Measurements from ENCODE around the gene RAB31. TPM values are rescaled to one million over a fixed set of nuclear protein-coding genes. Genes with fewer than 3 reads are reported as not detected.
A peak's percentile ranks its signal among the peaks of the same experiment; 100 is the strongest.

Gene RAB31
- total and polyA plus RNA-seq, 11 donors, result 3.2 to 67.7 (median 12.8) TPM

DNA sequence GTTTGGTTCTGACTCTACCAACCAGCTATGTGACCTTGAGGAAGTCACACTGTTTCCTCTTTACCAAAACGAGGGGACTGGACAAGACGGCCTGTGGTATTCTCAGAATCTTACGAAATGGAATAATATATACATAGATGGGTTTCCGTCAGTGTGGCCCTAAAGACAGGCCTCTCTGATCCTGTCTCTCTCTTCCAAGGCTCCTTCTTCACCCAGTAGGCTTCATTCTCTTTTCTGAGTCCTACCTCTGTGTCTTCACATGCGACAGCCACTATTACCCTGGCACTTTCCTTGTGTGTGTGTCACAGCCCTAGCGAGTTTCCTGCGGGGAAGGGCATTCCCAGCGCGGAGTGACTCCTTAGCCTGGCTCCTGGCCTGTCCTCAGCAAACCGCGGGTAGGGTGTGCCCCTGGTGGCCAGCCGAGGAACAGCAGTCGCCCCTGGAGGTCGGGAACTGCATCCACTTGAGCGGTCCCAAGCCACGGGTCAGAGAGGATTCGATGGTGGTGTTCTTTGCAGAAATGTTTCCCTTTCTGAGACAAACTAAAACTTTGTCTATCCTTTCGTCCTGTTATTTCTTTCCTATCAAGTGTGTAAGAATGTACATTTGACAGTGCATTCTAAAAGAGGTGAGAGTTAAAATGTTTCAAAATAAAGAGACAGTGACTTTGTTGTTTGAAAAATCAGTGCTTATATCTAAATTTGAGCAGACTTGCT is 63.3 kb downstream of the RAB31 start:
- DNase-seq, result peak; percentile 84 to 92 (median 87)
- Histone ChIP-seq H3K27me3 (no peaks in the 10 kb centered on the region), H3K9me3 (no peaks in the 10 kb centered on the region), H3K4me3 (peak overlapping the region in 2 of 12 donors; percentile 8 to 12), H3K27ac (peak overlapping the region in 7 of 12 donors; percentile 1 to 86 (median 14)), H3K36me3 (no peaks in the 10 kb centered on the region), H3K4me1 (peaks cover 0 to 75% (median 9%) of the 10 kb centered on the region in 12 donors)
- WGBS, 4 donors, result 18 to 20% (median 19%) methylated on average over 18 of the region's 18 CpGs
- peak; percentile 87 to 98 (median 94) for ATAC-seq
- intact Hi-C loops (cut with DNase I), result loop anchor here (1.0 to 10.0 kb wide), 9 partner anchors 59 to 437 kb away; partner anchors contain the start of gene TWSG1 (in 1 of the 10)
- TF ChIP-seq, protein P1, sequence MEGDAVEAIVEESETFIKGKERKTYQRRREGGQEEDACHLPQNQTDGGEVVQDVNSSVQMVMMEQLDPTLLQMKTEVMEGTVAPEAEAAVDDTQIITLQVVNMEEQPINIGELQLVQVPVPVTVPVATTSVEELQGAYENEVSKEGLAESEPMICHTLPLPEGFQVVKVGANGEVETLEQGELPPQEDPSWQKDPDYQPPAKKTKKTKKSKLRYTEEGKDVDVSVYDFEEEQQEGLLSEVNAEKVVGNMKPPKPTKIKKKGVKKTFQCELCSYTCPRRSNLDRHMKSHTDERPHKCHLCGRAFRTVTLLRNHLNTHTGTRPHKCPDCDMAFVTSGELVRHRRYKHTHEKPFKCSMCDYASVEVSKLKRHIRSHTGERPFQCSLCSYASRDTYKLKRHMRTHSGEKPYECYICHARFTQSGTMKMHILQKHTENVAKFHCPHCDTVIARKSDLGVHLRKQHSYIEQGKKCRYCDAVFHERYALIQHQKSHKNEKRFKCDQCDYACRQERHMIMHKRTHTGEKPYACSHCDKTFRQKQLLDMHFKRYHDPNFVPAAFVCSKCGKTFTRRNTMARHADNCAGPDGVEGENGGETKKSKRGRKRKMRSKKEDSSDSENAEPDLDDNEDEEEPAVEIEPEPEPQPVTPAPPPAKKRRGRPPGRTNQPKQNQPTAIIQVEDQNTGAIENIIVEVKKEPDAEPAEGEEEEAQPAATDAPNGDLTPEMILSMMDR (IDR thresholded peaks at IDR 0.05), result peak; percentile 95 to 99 (median 98)
- no peak for TF ChIP-seq POLR2A (IDR thresholded peaks at IDR 0.05)

DNA sequence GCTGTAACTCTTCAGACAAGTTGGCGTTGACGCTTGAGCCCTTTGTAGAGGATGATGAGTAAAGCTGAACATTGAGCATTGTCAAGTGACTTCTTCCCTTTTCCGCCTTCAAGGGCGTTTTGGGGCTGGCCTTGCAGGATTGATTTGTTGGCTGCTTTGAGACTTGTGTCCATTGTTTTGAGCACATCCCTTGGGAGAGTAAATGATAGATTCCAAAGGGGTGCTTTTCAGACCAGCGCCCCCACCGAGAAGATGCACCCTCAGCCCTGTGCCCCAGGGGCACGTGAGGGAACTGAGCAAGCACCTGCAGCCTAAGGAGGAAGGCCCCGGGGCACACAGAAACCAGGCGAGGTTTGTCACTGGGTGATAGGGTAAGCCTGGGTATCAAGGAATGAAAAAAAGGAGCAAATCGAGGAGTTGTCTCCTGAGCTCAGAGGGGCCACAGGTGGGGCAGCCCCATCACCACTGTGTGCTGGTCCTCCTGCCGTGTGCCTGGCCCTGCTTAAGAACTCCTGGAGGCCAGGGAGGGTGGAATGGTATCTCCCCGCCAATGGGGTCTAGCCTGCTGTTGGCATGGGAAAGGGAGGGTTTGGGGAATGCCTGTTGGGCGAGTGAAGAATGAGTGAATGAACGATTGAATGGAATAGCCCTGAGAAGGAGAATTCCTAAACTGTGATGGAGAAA is 64.0 kb downstream of the RAB31 start:
- H3K27me3 ChIP-seq, result no peaks in the 10 kb centered on the region
- no peak overlapping the region for H3K4me3 ChIP-seq
- peaks cover 0 to 72% (median 9%) of the 10 kb centered on the region in 12 donors for H3K4me1 ChIP-seq
- no peaks in the 10 kb centered on the region for H3K36me3 ChIP-seq
- intact Hi-C loops (cut with DNase I), result loop anchor here (1.0 to 10.0 kb wide), 9 partner anchors 60 to 437 kb away; partner anchors contain the start of gene TWSG1 (in 1 of the 10)
- peak overlapping the region in 5 of 12 donors; percentile 1 to 86 (median 14) for H3K27ac ChIP-seq
- TF ChIP-seq, protein P1 (IDR thresholded peaks at IDR 0.05), result no peak
- ATAC-seq (peak in 2 of 4 donors; percentile 33 to 41), DNase-seq (no peak)
- H3K9me3 ChIP-seq, result no peaks in the 10 kb centered on the region
- WGBS, 4 donors, result 79 to 86% (median 84%) methylated on average over 14 of the region's 14 CpGs

DNA sequence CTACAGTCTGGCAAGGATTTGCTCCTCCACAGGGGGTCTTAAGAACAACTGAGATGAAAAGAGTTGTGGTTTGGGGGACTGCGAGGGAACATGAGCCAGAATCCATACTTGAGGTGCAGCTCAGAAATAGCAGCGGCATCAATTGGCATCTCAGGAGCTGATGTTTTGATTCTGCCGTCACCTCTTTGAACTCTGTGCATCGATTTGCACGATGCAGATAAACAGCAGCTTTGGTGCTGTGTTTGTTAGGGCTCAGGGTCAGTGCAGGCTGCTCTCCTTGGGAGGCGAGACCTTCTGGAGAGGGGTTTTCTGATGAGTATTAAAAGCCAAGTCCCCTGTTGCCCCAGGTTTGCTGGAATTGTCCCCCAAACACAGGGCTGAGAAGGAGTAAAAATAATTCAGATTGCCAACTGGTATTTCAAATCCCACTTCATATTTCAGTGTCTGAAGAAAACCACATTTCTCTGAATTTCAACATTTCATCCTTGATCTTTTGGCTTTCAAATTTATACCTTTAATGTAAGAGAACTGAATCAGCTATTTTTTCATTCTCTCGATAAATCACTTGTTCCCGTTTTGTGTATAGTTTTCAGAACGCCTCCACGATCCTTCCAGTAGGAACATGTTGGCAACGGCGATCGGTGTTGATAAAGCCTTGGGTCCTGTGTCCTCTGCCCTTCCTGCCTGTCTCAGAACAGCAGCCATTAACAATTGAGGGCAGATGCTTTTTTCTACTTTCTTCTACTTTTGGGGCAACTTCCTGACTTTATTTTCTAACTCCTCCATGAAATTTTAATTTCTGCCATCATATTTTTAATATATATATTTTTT is 65.0 kb downstream of the RAB31 start:
- intact Hi-C loops (cut with DNase I), result loop anchor here in 8 of 10 donors (5.0 to 10.0 kb wide), 6 partner anchors 61 to 438 kb away; partner anchors contain the start of gene TWSG1 (in 1 of the 8)
- whole genome bisulfite sequencing, 4 donors, result 81 to 88% (median 86%) methylated on average over 13 of the region's 13 CpGs

More for the DNA sequence above, 65.0 kb downstream of the RAB31 start:
- H3K27me3 ChIP-seq, result no peaks in the 10 kb centered on the region
- H3K4me3 ChIP-seq, result no peak overlapping the region
- TF ChIP-seq, protein P1 (IDR thresholded peaks at IDR 0.05), result no peak
- no peak for TF ChIP-seq POLR2A (IDR thresholded peaks at IDR 0.05)
- no peaks in the 10 kb centered on the region for H3K36me3 ChIP-seq
- H3K9me3 ChIP-seq, result no peaks in the 10 kb centered on the region
- peaks cover 0 to 72% (median 9%) of the 10 kb centered on the region in 12 donors for H3K4me1 ChIP-seq
- ATAC-seq (no peak), DNase-seq (no peak)
- H3K27ac ChIP-seq, result peak overlapping the region in 1 of 12 donors; percentile 86
